Mesodermal cell (in vitro differentiated cells): ENCODE results near the gene SLC16A6.
"Not testable (repeated sequence)": the region's sequence is repeated elsewhere in the genome, so short reads cannot be mapped to it uniquely, and the experiment has no call there.

Experiments used
- H3K27ac ChIP-seq: 2 replicates; pipeline ENCODE4 v1.7.0; 2013; ENCODE audit warnings: mild to moderate bottlenecking, low read depth, low read length, moderate library complexity; ENCODE audit not compliant: severe bottlenecking
- H3K36me3 ChIP-seq: 2 replicates; pipeline ENCODE4 v1.7.1; 2013; ENCODE audit warnings: mild to moderate bottlenecking, low read length, moderate library complexity; ENCODE audit not compliant: control insufficient read depth, insufficient read depth
- H3K4me1 ChIP-seq: one replicate; pipeline ENCODE4 v1.7.1; 2013; ENCODE audit warnings: mild to moderate bottlenecking, low read length; ENCODE audit not compliant: insufficient read depth, control insufficient read depth, poor library complexity, severe bottlenecking
- H3K4me3 ChIP-seq: 2 replicates; pipeline ENCODE4 v1.7.0; 2013; ENCODE audit warnings: low read length, control low read depth, mild to moderate bottlenecking; ENCODE audit not compliant: insufficient read depth, poor library complexity, severe bottlenecking; ENCODE audit errors: extremely low read depth
- H3K9me3 ChIP-seq: 2 replicates; pipeline ENCODE4 v1.7.1; 2013; ENCODE audit warnings: mild to moderate bottlenecking, low read length, moderate library complexity; ENCODE audit not compliant: control insufficient read depth
- WGBS, 2 experiments: methylation state at CpG; one replicate each; pipeline ENCODE4 v1.1.5; 2013; ENCODE audit warnings: missing lambda C conversion rate in 2 of 2; ENCODE audit not compliant: insufficient coverage in 2 of 2; 5-methylcytosine and 5-hydroxymethylcytosine counted together

SLC16A6 gene

DNA sequence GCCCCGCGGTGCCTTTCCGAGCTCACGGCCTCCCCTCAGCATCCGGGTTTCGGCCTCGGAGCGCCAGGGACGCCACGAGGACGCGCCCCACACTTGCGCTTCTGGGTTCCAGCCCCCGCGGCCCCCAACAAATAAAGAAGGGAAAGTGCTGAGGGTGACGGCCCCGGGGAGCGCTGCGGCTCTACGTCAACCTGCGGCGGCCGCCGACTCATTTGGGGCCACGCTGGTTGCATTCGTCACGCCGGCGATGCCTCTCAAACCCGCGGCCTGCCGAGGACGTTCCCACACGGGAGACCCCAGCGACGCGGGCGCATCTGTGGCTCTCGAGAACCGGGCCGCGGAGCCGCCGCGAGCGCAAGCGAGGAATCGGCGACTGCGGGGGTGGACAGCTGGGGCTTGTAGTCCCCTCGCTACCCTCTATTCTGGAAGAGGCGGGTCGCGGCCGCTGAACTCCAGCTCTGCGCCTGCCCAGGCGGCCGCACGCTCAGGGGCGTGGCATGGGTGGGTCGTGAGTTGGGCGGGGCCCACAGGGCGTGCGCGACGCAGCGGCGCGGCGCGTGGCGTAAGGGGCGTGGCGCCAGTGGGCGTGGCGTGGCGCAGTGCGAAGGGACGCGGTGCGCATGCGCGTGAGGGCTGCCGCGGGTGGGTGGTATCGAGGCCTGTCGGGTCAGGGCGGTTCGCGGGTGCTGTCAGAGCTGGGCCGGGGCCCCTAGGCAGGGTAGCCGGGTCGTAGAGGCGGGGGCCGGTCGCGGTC is 43.3 kb downstream of the SLC16A6 start, which contains the start of gene AMZ2:
Gene AMZ2, plus strand, starts transcription at position 599 of the 754 bp plus-strand sequence. CDS start 2,145 bp downstream, outside the sequence.
- Histone ChIP-seq H3K9me3 (no peaks in the 10 kb centered on the region), H3K4me3 (peak within 1 kb of the TSS; percentile 77), H3K36me3 (peaks cover 23% of the 10 kb centered on the region), H3K4me1 (peaks cover 5% of the 10 kb centered on the region), H3K27ac (peak within 1 kb of the TSS; percentile 66)
- 1% methylated on average over 74 to 93 of the region's 97 CpGs for WGBS, 2 experiments

DNA sequence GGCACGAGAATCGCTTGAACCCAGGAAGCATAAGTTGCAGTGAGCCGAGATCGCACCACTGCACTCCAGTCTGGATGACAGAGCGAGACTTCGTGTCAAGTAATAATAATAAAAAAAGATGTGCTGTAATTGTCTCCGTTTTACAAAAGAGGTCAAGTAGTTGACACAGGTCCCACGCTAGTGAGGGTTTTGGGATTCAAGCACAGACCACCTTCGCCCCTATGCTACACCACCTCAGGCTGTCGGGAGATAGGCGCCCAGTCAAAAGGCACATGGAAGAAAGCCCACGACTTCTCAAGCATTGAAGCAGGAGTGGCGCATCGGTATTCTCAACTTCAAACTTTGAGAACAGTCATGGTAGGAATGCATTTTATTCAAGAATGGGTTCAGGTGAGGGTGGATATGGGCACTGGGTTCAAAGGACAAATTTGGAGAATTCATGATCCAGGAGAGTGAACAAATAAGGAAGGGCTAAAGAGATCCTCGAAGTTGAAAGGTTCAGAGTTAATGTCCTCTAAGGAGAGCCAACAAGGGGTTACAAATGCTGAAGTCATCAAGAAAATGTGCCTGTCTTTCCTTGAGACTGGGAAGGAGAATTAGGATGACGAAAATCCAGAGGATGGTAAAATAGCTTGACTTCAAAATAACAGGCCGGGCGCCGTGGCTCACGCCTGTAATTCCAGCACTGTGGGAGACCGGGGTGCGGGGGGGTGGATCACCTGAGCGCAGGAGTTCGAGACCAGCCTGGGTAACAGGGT is 44.5 kb downstream of the SLC16A6 start:
- H3K27ac ChIP-seq: no peak overlapping the region
- H3K36me3 ChIP-seq: peaks cover 12% of the 10 kb centered on the region
- peaks cover 5% of the 10 kb centered on the region for H3K4me1 ChIP-seq
- no peaks in the 10 kb centered on the region for H3K9me3 ChIP-seq
- no peak overlapping the region for H3K4me3 ChIP-seq
- WGBS, 2 experiments: 94% methylated on average over 22 to 24 of the region's 24 CpGs

DNA sequence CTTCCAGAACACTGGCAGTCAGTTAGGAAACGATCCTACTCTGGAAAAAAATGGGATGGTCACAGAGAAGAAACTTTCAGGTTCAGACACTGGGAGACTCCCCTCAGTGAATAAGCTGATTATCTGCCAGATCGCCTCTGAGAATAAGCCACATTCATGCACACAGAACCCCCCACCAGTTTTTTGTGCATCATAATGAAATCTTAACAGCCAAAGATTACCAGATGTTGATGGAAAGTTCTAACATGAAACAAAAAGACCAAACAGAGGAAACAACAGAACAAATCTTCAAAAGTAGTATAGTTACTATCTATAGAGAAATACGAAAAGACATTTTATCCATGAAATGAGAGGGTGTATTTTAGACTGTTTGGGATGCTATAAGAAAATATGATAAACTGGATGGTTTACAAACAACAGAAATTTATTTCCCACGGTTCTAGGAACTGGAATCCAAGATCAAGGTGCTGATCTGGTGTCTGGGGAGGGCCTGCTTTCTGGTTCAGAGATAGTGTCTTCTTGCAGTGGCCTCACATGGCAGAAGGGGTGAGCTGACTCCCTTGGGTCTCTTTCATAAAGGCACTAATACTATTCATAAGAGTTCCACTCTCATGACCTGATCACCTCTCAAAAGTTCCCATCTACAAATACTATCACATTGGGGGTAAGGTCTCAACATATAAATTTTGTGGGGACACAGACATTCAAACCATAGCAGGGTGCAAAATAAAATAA is 51.1 kb downstream of the SLC16A6 start:
- WGBS, 2 experiments: 88 to 92% methylated on average over 1 to 2 of the region's 4 CpGs
- H3K27ac ChIP-seq: no peak overlapping the region
- H3K4me1 ChIP-seq: no peaks in the 10 kb centered on the region
- no peaks in the 10 kb centered on the region for H3K36me3 ChIP-seq
- H3K9me3 ChIP-seq: no peaks in the 10 kb centered on the region
- no peak overlapping the region for H3K4me3 ChIP-seq

DNA sequence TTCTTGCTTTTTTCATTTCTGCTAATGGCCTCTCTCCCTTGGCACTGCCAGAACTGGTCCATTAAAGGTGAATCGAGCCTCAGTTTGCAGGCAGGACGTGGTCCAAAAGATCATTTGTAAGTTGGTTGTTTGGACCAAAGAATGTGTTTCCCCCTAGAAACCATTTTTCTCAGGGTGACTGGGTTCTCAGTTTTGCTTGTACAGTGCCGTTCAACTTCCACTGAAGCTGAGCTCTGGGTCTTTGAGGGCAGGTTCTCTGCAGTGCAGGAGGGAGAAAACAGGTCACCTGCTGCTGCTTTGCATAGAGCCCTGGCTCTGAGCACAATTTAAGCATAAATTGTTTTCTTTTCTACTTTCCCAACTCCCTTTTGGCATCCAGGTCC is 52.1 kb downstream of the SLC16A6 start:
- Histone ChIP-seq H3K27ac (no peak overlapping the region), H3K9me3 (no peaks in the 10 kb centered on the region), H3K4me1 (no peaks in the 10 kb centered on the region), H3K36me3 (no peaks in the 10 kb centered on the region), H3K4me3 (no peak overlapping the region)
- whole genome bisulfite sequencing, 2 experiments: 91 to 93% methylated on average over 2 to 3 of the region's 3 CpGs

DNA sequence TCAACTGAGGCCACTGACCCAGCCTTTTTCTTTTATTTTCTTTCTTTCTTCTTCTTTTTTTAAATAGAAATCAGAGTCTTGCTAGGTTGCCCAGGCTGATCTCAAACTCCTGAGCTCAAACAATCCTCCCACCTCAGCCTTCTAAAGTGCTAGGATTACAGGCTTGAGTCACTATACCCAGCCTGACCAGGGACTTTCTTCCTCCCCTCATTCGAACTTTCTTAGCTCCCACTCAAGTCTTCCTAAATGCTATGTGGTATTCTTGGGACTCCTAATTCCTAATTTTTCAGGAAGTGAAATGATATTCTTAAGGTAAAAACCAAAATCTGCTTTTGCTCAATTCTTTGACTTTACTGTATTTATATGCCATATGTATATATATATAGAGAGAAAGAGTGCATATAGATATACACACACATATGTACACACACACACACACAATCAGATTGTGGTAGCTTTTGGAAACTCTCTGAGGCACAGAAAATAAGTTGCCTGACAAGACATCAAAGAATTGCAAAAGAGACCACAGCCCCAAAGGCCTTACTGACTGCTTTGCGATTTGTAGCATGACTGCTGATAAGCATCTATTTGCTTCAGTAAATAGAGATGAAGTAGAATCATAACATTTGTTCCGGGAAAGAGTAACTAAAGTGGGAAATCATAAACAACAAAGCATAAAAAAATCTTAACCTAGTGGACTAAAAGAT is 52.6 kb downstream of the SLC16A6 start:
- Histone ChIP-seq H3K4me3 (no peak overlapping the region), H3K4me1 (no peaks in the 10 kb centered on the region), H3K27ac (no peak overlapping the region), H3K36me3 (no peaks in the 10 kb centered on the region), H3K9me3 (no peaks in the 10 kb centered on the region)
- 83% methylated on average over 1 of the region's 3 CpGs; no CpG with 5 or more reads in 1 of the 2 experiments for WGBS, 2 experiments

DNA sequence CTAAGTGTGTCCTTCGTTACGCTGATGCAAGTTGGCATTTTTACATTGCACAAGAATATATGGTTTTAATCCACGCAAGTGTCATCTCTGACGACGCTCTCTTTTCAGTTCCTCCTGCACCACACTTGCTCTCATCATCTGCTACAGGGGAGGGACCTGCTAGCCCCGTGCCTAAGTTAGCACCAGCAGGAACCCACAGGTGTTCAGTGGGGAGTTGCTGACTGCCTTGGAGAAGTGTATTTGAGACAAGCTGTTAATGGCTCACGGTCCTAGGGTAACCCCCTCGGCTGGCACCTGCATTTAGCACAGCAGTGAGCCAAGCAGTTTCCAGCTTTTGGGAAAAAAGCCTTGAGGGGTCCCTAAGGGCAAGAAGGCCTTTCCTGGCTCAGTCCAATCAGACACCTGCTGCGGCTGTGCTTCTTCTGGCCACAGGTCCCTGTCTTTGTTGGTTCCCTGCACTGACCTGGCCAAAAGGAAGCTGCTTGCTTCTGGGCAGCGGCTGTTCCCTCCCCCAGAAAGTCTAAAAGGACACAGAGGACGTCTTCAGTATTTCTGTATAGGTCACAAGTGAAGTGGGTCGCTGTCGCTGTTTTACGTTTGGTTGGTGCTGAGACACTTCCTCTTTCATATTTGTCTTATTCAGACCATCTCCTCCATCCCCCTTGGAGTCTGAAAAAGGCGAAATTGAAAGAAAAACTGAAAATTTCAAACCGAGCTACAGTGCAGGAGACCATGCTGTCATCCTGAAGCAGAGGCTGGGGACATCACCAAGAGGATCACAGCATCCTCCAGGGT is 53.4 kb downstream of the SLC16A6 start:
- H3K4me3 ChIP-seq, H3K9me3 ChIP-seq, H3K36me3 ChIP-seq, H3K4me1 ChIP-seq, H3K27ac ChIP-seq: not testable (repeated sequence)
- 66 to 92% methylated on average over 7 to 10 of the region's 16 CpGs for WGBS, 2 experiments

DNA sequence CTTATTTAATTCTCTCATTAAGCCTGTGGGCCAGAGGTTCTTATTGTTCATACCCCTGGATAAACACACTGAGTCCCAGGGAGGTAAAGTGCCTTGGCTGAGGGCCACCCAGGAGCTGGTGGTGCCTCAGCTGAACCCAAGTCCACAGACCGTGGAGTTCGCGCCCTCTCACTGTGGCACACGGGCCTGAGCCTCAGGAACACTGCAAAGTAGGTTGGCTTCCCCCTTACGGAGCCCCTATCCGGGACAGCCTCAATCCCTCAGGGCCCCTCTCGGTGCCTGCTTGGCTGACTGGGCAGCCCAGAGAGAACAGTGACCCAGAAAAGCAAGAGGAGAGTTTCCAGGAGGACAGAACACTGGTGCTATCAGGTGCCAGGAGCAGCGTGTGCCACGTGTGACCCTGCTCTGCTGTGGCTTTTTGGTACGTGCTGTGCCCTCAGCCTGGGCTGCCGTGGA is 55.6 kb downstream of the SLC16A6 start:
- not testable (repeated sequence) for H3K9me3 ChIP-seq, H3K4me3 ChIP-seq, H3K36me3 ChIP-seq, H3K27ac ChIP-seq, H3K4me1 ChIP-seq
- 88 to 90% methylated on average over 8 to 11 of the region's 11 CpGs for WGBS, 2 experiments

DNA sequence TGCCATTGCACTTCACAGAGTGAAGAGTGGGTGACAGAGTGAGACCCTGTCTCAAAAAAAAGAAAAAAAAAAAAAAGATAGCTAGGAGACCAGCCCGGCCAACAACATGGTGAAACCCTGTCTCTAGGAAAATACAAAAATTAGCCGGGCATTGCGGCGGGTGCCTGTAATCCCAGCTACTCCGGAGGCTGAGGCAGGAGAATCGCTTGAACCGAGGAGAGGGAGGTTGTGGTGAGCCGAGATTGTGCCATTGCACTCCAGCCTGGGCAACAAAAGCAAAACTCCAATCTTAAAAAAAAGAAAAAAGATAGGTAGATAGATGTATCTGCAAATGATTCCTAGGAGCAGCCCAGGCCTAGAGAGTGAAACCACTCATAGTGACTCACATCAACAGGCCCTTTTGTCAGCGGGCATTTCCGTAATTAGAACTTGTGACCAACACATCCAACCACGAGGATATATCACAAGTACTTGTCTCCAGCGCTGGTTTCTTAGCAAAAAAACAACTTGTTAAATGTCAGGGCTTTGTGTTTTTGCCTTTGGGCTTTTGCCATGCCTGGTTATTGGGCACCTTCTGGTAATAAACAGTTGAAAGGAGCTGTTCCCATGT is 56.1 kb downstream of the SLC16A6 start:
- H3K4me1 ChIP-seq, H3K9me3 ChIP-seq, H3K27ac ChIP-seq, H3K4me3 ChIP-seq, H3K36me3 ChIP-seq: not testable (repeated sequence)
- 85 to 89% methylated on average over 4 to 6 of the region's 12 CpGs for WGBS, 2 experiments

DNA sequence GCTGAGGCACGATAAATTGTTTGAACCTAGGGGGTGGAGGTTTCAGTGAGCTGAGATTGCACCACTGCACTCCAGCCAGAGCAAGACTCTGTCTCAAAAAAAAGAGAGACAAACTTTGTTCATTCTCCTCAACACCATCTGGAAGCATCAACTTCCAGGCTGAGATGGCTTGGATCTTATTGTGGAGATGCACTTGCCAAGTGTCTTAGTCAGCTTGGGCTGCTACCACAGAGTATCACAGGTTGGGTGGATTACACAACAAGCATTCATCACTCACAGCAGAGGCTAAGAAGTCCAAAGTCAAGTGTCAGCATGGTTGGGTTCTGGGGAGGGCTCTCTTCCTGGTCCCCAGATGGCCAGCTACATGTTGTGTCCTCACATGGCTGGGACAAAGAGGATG is 58.2 kb downstream of the SLC16A6 start:
- WGBS, 2 experiments: 100% methylated on average over 1 of the region's 1 CpG; no CpG with 5 or more reads in 1 of the 2 experiments
- H3K4me1 ChIP-seq, H3K27ac ChIP-seq, H3K9me3 ChIP-seq, H3K4me3 ChIP-seq, H3K36me3 ChIP-seq: not testable (repeated sequence)
